HepG2 (cell line): Measurements from ENCODE around the gene B3GNT5. TPM values are rescaled to one million over a fixed set of nuclear protein-coding genes. Genes with fewer than 3 reads are reported as not detected.

Experiments
- ATAC-seq: fragments of 200-7000 bp; cut with Tn5 transposase; 3 replicates; pipeline ENCODE4 v1.9.1; 2020; ENCODE audit warnings: mild to moderate bottlenecking, moderate library complexity
- BruUV-seq: library from RNA; stranded (reverse); fragments of 400-500 nt; replicated peaks from 2 replicates; lab custom pipeline; 2021; lab: Mats Ljungman, UMichigan
- CTCF ChIA-PET: fragments of 300-600 bp; formaldehyde crosslinking; extraction: SDS; loops from one replicate; lab custom pipeline; 2021; ENCODE audit warnings: low total read pairs, inconsistent platforms, low intra/inter-chr PET ratio; lab: Yijun Ruan, JAX
- POLR2A ChIA-PET: fragments of 350-600 bp; sonication (Branson Sonifier 250); formaldehyde crosslinking; loops from one replicate; lab custom pipeline; 2020; ENCODE audit warnings: antibody characterized with exemption, inconsistent platforms; lab: Yijun Ruan, JAX
- DNase-seq: peaks from one replicate; pipeline ENCODE4 v3.0.0-alpha.2; 2015; ENCODE audit warnings: low spot score
- FAIRE-seq: peaks from 3 replicates; lab custom pipeline; 2011; peaks lifted over from hg19 to GRCh38; lab: Jason Lieb, UNC
- H2AFZ ChIP-seq: one replicate; pipeline ENCODE4 v1.6.1; 2011; ENCODE audit warnings: low read length, inconsistent platforms
- H3K27ac ChIP-seq: fragments of 300-600 bp; 3 replicates; pipeline ENCODE4 v1.8.0; 2011; ENCODE audit warnings: mixed run types, mild to moderate bottlenecking, mixed read lengths, low read length, inconsistent platforms; ENCODE audit not compliant: insufficient read depth; ENCODE audit errors: extremely low read length
- H3K27me3 ChIP-seq, 2 experiments: fragments of 200-600 bp in 1 of 2; 2 replicates in 1 of 2; 3 replicates in 1 of 2; pipeline versions ENCODE4 v1.6.0 to v1.8.0; 2011; ENCODE audit warnings: low read length in 2 of 2, mild to moderate bottlenecking in 2 of 2, moderate library complexity in 2 of 2, inconsistent platforms in 1 of 2; ENCODE audit not compliant: insufficient read depth in 2 of 2, control insufficient read depth in 1 of 2
- H3K36me3 ChIP-seq, 2 experiments: fragments of 200-600 bp in 1 of 2; replicated peaks in 1 of 2; 2 replicates in 1 of 2; 3 replicates in 1 of 2; pipeline versions ENCODE4 v1.5.1 to v1.8.0; 2011; ENCODE audit warnings: low read length in 2 of 2, inconsistent platforms in 1 of 2; ENCODE audit not compliant: insufficient read depth in 2 of 2, control insufficient read depth in 1 of 2
- H3K4me1 ChIP-seq: 2 replicates; pipeline ENCODE4 v1.5.1; 2012; ENCODE audit warnings: low read length, inconsistent platforms; ENCODE audit not compliant: insufficient read depth
- H3K4me2 ChIP-seq: 2 replicates; pipeline ENCODE4 v1.6.0; 2011; ENCODE audit warnings: low read depth, low read length, inconsistent platforms
- H3K4me3 ChIP-seq, 3 experiments: fragments of 200-600 bp in 1 of 3; sonication (generic), shearing (Covaris generic) in 1 of 3; replicated peaks in 1 of 3; 2 replicates each; pipeline ENCODE4 v1.5.1; 2011 to 2016; ENCODE audit warnings: low read length in 3 of 3, inconsistent platforms in 2 of 3, low read depth in 2 of 3, mild to moderate bottlenecking in 2 of 3, control low read depth in 1 of 3, mixed read lengths in 1 of 3; ENCODE audit not compliant: insufficient read depth in 1 of 3
- H3K79me2 ChIP-seq: one replicate; pipeline ENCODE4 v1.6.1; 2011; ENCODE audit warnings: low read length, inconsistent platforms; ENCODE audit not compliant: insufficient read depth
- H3K9ac ChIP-seq: 2 replicates; pipeline ENCODE4 v1.6.0; 2011; ENCODE audit warnings: mild to moderate bottlenecking, low read depth, low read length, inconsistent platforms; ENCODE audit not compliant: insufficient read depth
- H3K9me3 ChIP-seq: 2 replicates; pipeline ENCODE4 v1.5.1; 2012; ENCODE audit warnings: mild to moderate bottlenecking, low read length
- H4K20me1 ChIP-seq: 2 replicates; pipeline ENCODE4 v1.6.0; 2011; ENCODE audit warnings: inconsistent platforms, mild to moderate bottlenecking, low read length, moderate library complexity; ENCODE audit not compliant: insufficient read depth
- HOXA5 ChIP-seq: sonication (generic); formaldehyde crosslinking; IDR thresholded peaks from 2 replicates; pipeline ENCODE4 v1.4.0; 2020; ENCODE audit warnings: missing genetic modification reagents
- MAFG ChIP-seq: sonication (generic); formaldehyde crosslinking; IDR thresholded peaks from 2 replicates; pipeline ENCODE4 v1.5.1; 2020; ENCODE audit warnings: mild to moderate bottlenecking, missing genetic modification reagents
- ZNF576 ChIP-seq: sonication (generic); formaldehyde crosslinking; IDR thresholded peaks from 2 replicates; pipeline ENCODE4 v1.4.0; 2020; ENCODE audit warnings: mild to moderate bottlenecking, missing genetic modification reagents
- WGBS: methylation state at CpG from one replicate; pipeline ENCODE4 v1.1.6; 2017; ENCODE audit warnings: low lambda C conversion rate; 5-methylcytosine and 5-hydroxymethylcytosine counted together
- in situ Hi-C: cut with HindIII; loops from 2 replicates; pipeline ENCODE4 v1.10.0; 2017; ENCODE audit warnings: low pct_unique_long_range_greater_than_20kb; ENCODE audit not compliant: extremely low pct_ligation_motif_present
- intact Hi-C: fragments of 100-400 bp; cut with micrococcal nuclease; formaldehyde crosslinking; loops from one replicate; pipeline ENCODE4 v1.10.0; 2022; ENCODE audit not compliant: unreplicated experiment
- polyA plus RNA-seq, 8 experiments: library from polyadenylated mRNA; depleted of rRNA in 3 of 8; stranded (reverse) in 7 of 8; unstranded in 1 of 8; fragments of >200 nt; fragmentation: Illumina TruSeq in 4 of 8; extraction: Trizol in 4 of 8; gene quantifications; 2 replicates each; pipeline versions ENCODE4 v1.2.1 to v1.2.3, GENCODE V29; 2011 to 2016; ENCODE audit warnings: low read depth in 4 of 8, missing spikeins in 1 of 8, mixed read lengths in 1 of 8; ENCODE audit not compliant: insufficient read depth in 1 of 8
- total RNA-seq, 5 experiments: library from RNA; depleted of rRNA; stranded (reverse); fragments of >200 nt; fragmentation: Illumina TruSeq; extraction: Trizol; gene quantifications; 2 replicates each; pipeline ENCODE4 v1.2.3, GENCODE V29; 2016; ENCODE audit warnings: low read depth in 1 of 5
- TF ChIP-seq, protein P1 (sequence below): sonication (generic); formaldehyde crosslinking; IDR thresholded peaks from 2 replicates; pipeline ENCODE4 v1.4.0; 2020; ENCODE audit warnings: mild to moderate bottlenecking, missing genetic modification reagents
- TF ChIP-seq, protein P2 (sequence below): IDR thresholded peaks from 2 replicates; pipeline ENCODE4 v1.6.1; 2016; ENCODE audit warnings: mild to moderate bottlenecking

The B3GNT5 gene
- total and polyA plus RNA-seq, 2 of the 13 experiments (the other 11 are each of a cell fraction or from before 2014, with no cell fraction given) = not detected

- TF ChIP-seq, protein P1, sequence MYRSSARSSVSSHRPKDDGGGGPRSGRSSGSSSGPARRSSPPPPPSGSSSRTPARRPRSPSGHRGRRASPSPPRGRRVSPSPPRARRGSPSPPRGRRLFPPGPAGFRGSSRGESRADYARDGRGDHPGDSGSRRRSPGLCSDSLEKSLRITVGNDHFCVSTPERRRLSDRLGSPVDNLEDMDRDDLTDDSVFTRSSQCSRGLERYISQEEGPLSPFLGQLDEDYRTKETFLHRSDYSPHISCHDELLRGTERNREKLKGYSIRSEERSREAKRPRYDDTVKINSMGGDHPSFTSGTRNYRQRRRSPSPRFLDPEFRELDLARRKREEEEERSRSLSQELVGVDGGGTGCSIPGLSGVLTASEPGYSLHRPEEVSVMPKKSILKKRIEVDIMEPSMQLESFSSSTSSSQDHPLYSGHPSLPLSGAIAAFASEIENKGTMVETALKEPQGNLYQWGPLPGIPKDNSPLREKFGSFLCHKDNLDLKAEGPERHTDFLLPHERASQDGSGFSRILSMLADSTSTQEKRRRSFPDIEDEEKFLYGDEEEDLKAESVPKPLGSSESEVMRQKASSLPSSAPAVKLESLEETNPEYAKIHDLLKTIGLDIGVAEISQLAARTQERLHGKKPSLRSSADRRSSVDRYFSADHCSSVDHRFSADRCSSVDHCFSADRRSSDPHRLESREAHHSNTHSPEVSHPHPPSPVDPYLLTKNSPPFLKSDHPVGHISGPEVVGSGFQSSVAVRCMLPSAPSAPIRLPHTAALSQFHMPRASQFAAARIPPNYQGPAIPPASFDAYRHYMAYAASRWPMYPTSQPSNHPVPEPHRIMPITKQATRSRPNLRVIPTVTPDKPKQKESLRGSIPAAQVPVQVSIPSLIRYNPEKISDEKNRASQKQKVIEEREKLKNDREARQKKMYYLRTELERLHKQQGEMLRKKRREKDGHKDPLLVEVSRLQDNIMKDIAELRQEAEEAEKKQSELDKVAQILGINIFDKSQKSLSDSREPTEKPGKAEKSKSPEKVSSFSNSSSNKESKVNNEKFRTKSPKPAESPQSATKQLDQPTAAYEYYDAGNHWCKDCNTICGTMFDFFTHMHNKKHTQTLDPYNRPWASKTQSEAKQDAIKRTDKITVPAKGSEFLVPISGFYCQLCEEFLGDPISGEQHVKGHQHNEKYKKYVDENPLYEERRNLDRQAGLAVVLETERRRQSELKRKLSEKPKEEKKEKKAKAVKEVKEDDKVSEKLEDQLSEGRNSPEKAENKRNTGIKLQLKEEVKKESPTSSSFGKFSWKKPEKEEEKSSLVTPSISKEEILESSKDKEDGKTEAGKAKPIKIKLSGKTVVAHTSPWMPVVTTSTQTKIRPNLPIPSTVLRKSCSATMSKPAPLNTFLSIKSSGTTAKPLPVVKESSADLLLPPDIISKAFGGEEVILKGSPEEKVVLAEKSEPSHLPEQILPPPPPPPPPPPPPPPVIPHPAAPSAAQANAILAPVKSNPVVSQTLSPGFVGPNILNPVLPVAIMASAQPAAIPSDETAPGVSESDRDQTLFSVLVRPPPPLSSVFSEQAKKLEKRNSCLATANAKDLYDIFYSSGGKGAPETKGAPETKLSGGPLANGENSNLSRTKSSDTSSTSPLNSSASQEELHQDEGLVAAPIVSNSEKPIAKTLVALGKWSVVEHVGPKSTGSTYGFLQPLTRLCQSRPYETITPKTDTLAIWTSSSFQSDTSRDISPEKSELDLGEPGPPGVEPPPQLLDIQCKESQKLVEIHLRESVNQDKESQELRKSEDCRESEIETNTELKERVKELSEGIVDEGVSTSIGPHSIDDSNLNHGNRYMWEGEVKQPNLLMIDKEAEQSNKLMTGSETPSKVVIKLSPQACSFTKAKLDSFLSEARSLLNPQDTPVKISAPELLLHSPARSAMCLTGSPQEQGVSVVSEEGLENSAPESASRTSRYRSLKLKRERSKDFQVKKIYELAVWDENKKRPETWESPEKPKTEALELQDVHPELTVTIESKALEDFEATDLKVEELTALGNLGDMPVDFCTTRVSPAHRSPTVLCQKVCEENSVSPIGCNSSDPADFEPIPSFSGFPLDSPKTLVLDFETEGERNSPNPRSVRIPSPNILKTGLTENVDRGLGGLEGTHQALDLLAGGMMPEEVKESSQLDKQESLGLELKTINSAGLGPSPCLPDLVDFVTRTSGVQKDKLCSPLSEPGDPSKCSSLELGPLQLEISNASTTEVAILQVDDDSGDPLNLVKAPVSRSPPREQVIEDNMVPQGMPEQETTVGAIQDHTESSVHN = no peak
- no peak for TF ChIP-seq HOXA5
These were observed 35.3 kb upstream of the B3GNT5 start (continued) for GRCh38 chr3:183217548-183218332.

DNA sequence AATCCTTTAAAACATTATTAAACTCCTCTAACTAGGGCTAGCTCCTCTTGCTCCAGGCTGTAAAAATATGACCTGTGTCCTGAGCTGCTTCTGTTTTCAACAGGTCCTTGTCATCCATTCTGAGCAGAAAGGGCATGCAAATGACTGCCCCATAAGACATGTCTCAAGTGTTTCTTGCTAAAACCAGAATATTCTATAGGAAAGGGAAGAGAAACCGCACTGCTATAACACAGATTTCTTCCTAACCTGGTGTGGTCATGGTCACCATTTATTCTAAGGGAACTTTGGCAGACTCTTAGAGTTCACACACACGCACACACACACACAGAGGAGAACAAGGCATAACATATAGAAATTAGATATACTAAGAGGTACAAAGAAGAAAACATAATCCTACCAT is 34.2 kb upstream of the B3GNT5 start:
- no peaks in the 10 kb centered on the region for H4K20me1 ChIP-seq
- no peak for TF ChIP-seq ZNF576 (CRISPR knock-in tag)
- no peak for TF ChIP-seq MAFG
- TF ChIP-seq, protein P2, sequence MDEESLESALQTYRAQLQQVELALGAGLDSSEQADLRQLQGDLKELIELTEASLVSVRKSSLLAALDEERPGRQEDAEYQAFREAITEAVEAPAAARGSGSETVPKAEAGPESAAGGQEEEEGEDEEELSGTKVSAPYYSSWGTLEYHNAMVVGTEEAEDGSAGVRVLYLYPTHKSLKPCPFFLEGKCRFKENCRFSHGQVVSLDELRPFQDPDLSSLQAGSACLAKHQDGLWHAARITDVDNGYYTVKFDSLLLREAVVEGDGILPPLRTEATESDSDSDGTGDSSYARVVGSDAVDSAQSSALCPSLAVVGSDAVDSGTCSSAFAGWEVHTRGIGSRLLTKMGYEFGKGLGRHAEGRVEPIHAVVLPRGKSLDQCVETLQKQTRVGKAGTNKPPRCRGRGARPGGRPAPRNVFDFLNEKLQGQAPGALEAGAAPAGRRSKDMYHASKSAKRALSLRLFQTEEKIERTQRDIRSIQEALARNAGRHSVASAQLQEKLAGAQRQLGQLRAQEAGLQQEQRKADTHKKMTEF (CRISPR knock-in tag) = no peak
- no peak overlapping the region for H3K27ac ChIP-seq
- WGBS = 44% methylated on average over 2 of the region's 2 CpGs
- intact Hi-C loops (no loop called here), in situ Hi-C loops (no loop called here)
- no peak overlapping the region for H3K4me3 ChIP-seq
- POLR2A ChIA-PET = no interaction called here
- ATAC-seq (no peak), DNase-seq (no peak), FAIRE-seq (no peak)
- H3K79me2 ChIP-seq = no peaks in the 10 kb centered on the region
- H3K9me3 ChIP-seq = no peaks in the 10 kb centered on the region
- no peak overlapping the region for H2AFZ ChIP-seq
- H3K4me1 ChIP-seq = no peaks in the 10 kb centered on the region
- no peak overlapping the region for H3K4me2 ChIP-seq
- H3K36me3 ChIP-seq = no peaks in the 10 kb centered on the region
- no peak overlapping the region for H3K9ac ChIP-seq
- BruUV-seq = no TSS peak
- CTCF ChIA-PET = no interaction called here
- H3K27me3 ChIP-seq = peaks cover 0 to 37% of the 10 kb centered on the region in 2 experiments; a peak in 2 of 5 replicates
